Neural cell (in vitro differentiated cells): ENCODE measurements around the gene HNRNPM. TPM values are rescaled to one million over a fixed set of nuclear protein-coding genes. Genes with fewer than 3 reads are reported as not detected.

Experiments used
- H2AFZ ChIP-seq: fragments of 200-600, 300-800 bp; sonication (generic), shearing (Covaris generic); 2 replicates; pipeline ENCODE4 v1.6.0; 2014; ENCODE audit warnings: low read depth, mild to moderate bottlenecking, antibody characterized with exemption, low read length, moderate library complexity
- H3F3A ChIP-seq: fragments of 200-600 bp; shearing (Covaris generic); 2 replicates; pipeline ENCODE4 v1.6.1; 2016; ENCODE audit warnings: mild to moderate bottlenecking, moderate library complexity, mixed read lengths, antibody characterized with exemption, low read length; ENCODE audit not compliant: insufficient read depth, poor library complexity, severe bottlenecking
- H3K27ac ChIP-seq: fragments of 200-600, 300-800 bp; sonication (generic), shearing (Covaris generic); 2 replicates; pipeline ENCODE4 v1.5.1; 2014; ENCODE audit warnings: mild to moderate bottlenecking, low read length, moderate library complexity
- H3K27me3 ChIP-seq: fragments of 300-800, 200-600 bp; sonication (generic), shearing (Covaris generic); 2 replicates; pipeline ENCODE4 v1.6.0; 2014; ENCODE audit warnings: mild to moderate bottlenecking, low read depth, low read length, moderate library complexity; ENCODE audit not compliant: insufficient read depth
- H3K36me3 ChIP-seq: fragments of 300-800, 200-600 bp; sonication (generic), shearing (Covaris generic); 2 replicates; pipeline ENCODE4 v1.5.1; 2014; ENCODE audit warnings: mild to moderate bottlenecking, antibody characterized with exemption, low read length, moderate library complexity; ENCODE audit not compliant: insufficient read depth
- H3K4me2 ChIP-seq: fragments of 300-800, 200-600 bp; sonication (generic), shearing (Covaris generic); 2 replicates; pipeline ENCODE4 v1.6.0; 2014; ENCODE audit warnings: mild to moderate bottlenecking, low read length
- H3K4me3 ChIP-seq: fragments of 300-800, 200-600 bp; sonication (generic), shearing (Covaris generic); 2 replicates; pipeline ENCODE4 v1.5.1; 2014; ENCODE audit warnings: mild to moderate bottlenecking, low read length, moderate library complexity
- H3K79me2 ChIP-seq: fragments of 200-600 bp; shearing (Covaris generic); replicated peaks from 2 replicates; pipeline ENCODE4 v1.6.0; 2014; ENCODE audit warnings: mild to moderate bottlenecking, low read length, moderate library complexity; ENCODE audit not compliant: insufficient read depth
- H3K9ac ChIP-seq: fragments of 300-800, 200-600 bp; sonication (generic), shearing (Covaris generic); 2 replicates; pipeline ENCODE4 v1.6.1; 2016; ENCODE audit warnings: mild to moderate bottlenecking, low read length, mixed read lengths
- H3K9me2 ChIP-seq: fragments of 200-600 bp; shearing (Covaris generic); 2 replicates; pipeline ENCODE4 v1.6.1; 2016; ENCODE audit warnings: mild to moderate bottlenecking, low read length, mixed read lengths; ENCODE audit not compliant: insufficient read depth
- H3K9me3 ChIP-seq: fragments of 200-600, 300-800 bp; sonication (generic), shearing (Covaris generic); 2 replicates; pipeline ENCODE4 v1.6.1; 2016; ENCODE audit warnings: mild to moderate bottlenecking, mixed run types, low read length, moderate library complexity, mixed read lengths
- H4K20me1 ChIP-seq: fragments of 200-600 bp; shearing (Covaris generic); 2 replicates; pipeline ENCODE4 v1.6.1; 2016; ENCODE audit warnings: mild to moderate bottlenecking, mixed run types; ENCODE audit not compliant: insufficient read depth
- CTCF ChIP-seq: fragments of 450-650 bp; IDR thresholded peaks from 2 replicates; pipeline ENCODE4 v1.5.1; 2014; ENCODE audit warnings: antibody characterized with exemption, mild to moderate bottlenecking, moderate library complexity; ENCODE audit not compliant: poor library complexity, severe bottlenecking
- EP300 ChIP-seq: fragments of 450-650 bp; conservative IDR thresholded peaks from 2 replicates; pipeline ENCODE4 v1.6.1; 2014; ENCODE audit warnings: antibody characterized with exemption, mild to moderate bottlenecking, moderate library complexity; ENCODE audit not compliant: poor library complexity, severe bottlenecking
- EZH2 ChIP-seq: fragments of 200-600, 300-800 bp; shearing (Covaris generic), sonication (generic); IDR thresholded peaks from 2 replicates; pipeline ENCODE4 v1.6.1; 2014; ENCODE audit warnings: antibody characterized with exemption, low read length, borderline replicate concordance, mild to moderate bottlenecking; ENCODE audit not compliant: insufficient read depth, poor library complexity, severe bottlenecking
- MXI1 ChIP-seq: fragments of 450-650 bp; conservative IDR thresholded peaks from 2 replicates; pipeline ENCODE4 v1.6.1; 2014; ENCODE audit warnings: antibody characterized with exemption, mild to moderate bottlenecking; ENCODE audit not compliant: poor library complexity, severe bottlenecking
- POLR2AphosphoS5 ChIP-seq: IDR thresholded peaks from 2 replicates; pipeline ENCODE4 v1.6.1; 2012
- RAD21 ChIP-seq: fragments of 450-650 bp; conservative IDR thresholded peaks from 2 replicates; pipeline ENCODE4 v1.6.1; 2014; ENCODE audit warnings: antibody characterized with exemption, mild to moderate bottlenecking, moderate library complexity
- REST ChIP-seq: IDR thresholded peaks from 2 replicates; pipeline ENCODE4 v1.6.1; 2012; ENCODE audit warnings: borderline replicate concordance
- SMC3 ChIP-seq: fragments of 450-650 bp; conservative IDR thresholded peaks from 2 replicates; pipeline ENCODE4 v1.6.1; 2014; ENCODE audit warnings: antibody characterized with exemption, mild to moderate bottlenecking, moderate library complexity; ENCODE audit not compliant: poor library complexity
- TAF1 ChIP-seq: IDR thresholded peaks from 2 replicates; pipeline ENCODE4 v1.6.1; 2012; ENCODE audit warnings: low read depth
- polyA plus RNA-seq: library from polyadenylated mRNA; depleted of rRNA; stranded (reverse); fragments of >200 nt; gene quantifications from 2 replicates; pipeline ENCODE4 v1.2.3, GENCODE V29; 2014

HNRNPM gene
- polyA plus RNA-seq, 1 donor from 2014 or later, result 91.7 TPM

GRCh38 chr19:8401981-8402411 lies 42.8 kb upstream of the HNRNPM start:
- Histone ChIP-seq H4K20me1 (peaks cover 4% of the 10 kb centered on the region), H3K9me3 (no peaks in the 10 kb centered on the region), H2AFZ (no peak overlapping the region), H3K27me3 (no peaks in the 10 kb centered on the region), H3K4me3 (no peak overlapping the region), H3K4me2 (no peak overlapping the region), H3K36me3 (no peaks in the 10 kb centered on the region), H3K79me2 (peaks cover 4% of the 10 kb centered on the region), H3K27ac (no peak overlapping the region), H3K9me2 (no peaks in the 10 kb centered on the region), H3F3A (no peaks in the 10 kb centered on the region), H3K9ac (no peak overlapping the region)
- TF ChIP-seq SMC3 (no peak), POLR2AphosphoS5 (peak; percentile 13), EP300 (no peak), EZH2 (no peak)

- Histone ChIP-seq H3K4me2 (no peak overlapping the region), H3K4me3 (no peak overlapping the region), H3K36me3 (no peaks in the 10 kb centered on the region), H3F3A (no peaks in the 10 kb centered on the region), H3K9me2 (no peaks in the 10 kb centered on the region), H3K27ac (no peak overlapping the region), H3K79me2 (no peaks in the 10 kb centered on the region), H3K9ac (no peak overlapping the region), H4K20me1 (no peaks in the 10 kb centered on the region), H2AFZ (no peak overlapping the region), H3K27me3 (no peaks in the 10 kb centered on the region), H3K9me3 (no peaks in the 10 kb centered on the region)
- TF ChIP-seq POLR2AphosphoS5, result no peak
- TF ChIP-seq CTCF, result no peak
- no peak for TF ChIP-seq TAF1
- no peak for TF ChIP-seq EZH2
Observed at GRCh38 chr19:8403098-8403819, 41.5 kb upstream of the HNRNPM start.

GRCh38 chr19:8403820-8404109 lies 41.0 kb upstream of the HNRNPM start:
- Histone ChIP-seq H3K4me3 (no peak overlapping the region), H3K9me2 (no peaks in the 10 kb centered on the region), H3K9ac (no peak overlapping the region), H3K27ac (no peak overlapping the region), H3F3A (no peaks in the 10 kb centered on the region), H2AFZ (no peak overlapping the region), H3K36me3 (no peaks in the 10 kb centered on the region), H3K79me2 (no peaks in the 10 kb centered on the region), H3K4me2 (no peak overlapping the region), H3K9me3 (no peaks in the 10 kb centered on the region), H4K20me1 (no peaks in the 10 kb centered on the region), H3K27me3 (no peaks in the 10 kb centered on the region)
- TF ChIP-seq EP300 (no peak), REST (no peak), TAF1 (no peak), EZH2 (no peak), POLR2AphosphoS5 (no peak), CTCF (no peak), MXI1 (no peak), RAD21 (no peak)
